Jurkat, Clone E6-1 (cell line): ENCODE data around the gene ZNF33B.
"Not testable (repeated sequence)": the region's sequence is repeated elsewhere in the genome, so short reads cannot be mapped to it uniquely, and the experiment has no call there.

Source experiments
- DNase-seq: peaks from one replicate; pipeline ENCODE4 v3.0.0-alpha.2; 2011; ENCODE audit warnings: low read depth, low spot score
- H3K4me3 ChIP-seq: 2 replicates; pipeline ENCODE4 v1.5.1; 2011; ENCODE audit warnings: mild to moderate bottlenecking, low read length, control low read depth, moderate library complexity

Gene ZNF33B

GRCh38 chr10:42623929-42624328 lies 14.4 kb downstream of the ZNF33B start:
- no peak overlapping the region for H3K4me3 ChIP-seq
- DNase-seq, result no peak

- no peak overlapping the region for H3K4me3 ChIP-seq
- no peak for DNase-seq
These were observed 19.9 kb downstream of the ZNF33B start for GRCh38 chr10:42618424-42618823.

GRCh38 chr10:42615419-42615818 lies 23.0 kb downstream of the ZNF33B start:
- H3K4me3 ChIP-seq, result no peak overlapping the region
- DNase-seq, result no peak

- no peak for DNase-seq
- H3K4me3 ChIP-seq, result no peak overlapping the region
These were observed 28.5 kb downstream of the ZNF33B start for GRCh38 chr10:42609872-42610271.

- H3K4me3 ChIP-seq, result no peak overlapping the region
These were observed 40.0 kb downstream of the ZNF33B start for GRCh38 chr10:42598249-42598873.

GRCh38 chr10:42596196-42596595 lies 42.2 kb downstream of the ZNF33B start:
- no peak overlapping the region for H3K4me3 ChIP-seq
- no peak for DNase-seq

More at GRCh38 chr10:42598249-42598873, 40.0 kb downstream of the ZNF33B start:
- no peak for DNase-seq

- no peak overlapping the region for H3K4me3 ChIP-seq
- DNase-seq, result no peak
These were observed 44.1 kb downstream of the ZNF33B start for GRCh38 chr10:42594246-42594650.

GRCh38 chr10:42593284-42593683 lies 45.1 kb downstream of the ZNF33B start:
- H3K4me3 ChIP-seq, result no peak overlapping the region
- DNase-seq, result no peak

- DNase-seq, result no peak
- H3K4me3 ChIP-seq, result no peak overlapping the region
These were observed 54.5 kb downstream of the ZNF33B start for GRCh38 chr10:42583828-42584227.

GRCh38 chr10:42578019-42578418 lies 60.4 kb downstream of the ZNF33B start:
- H3K4me3 ChIP-seq, result no peak overlapping the region
- DNase-seq, result no peak

- DNase-seq, result no peak
- no peak overlapping the region for H3K4me3 ChIP-seq
These were observed 62.0 kb downstream of the ZNF33B start for GRCh38 chr10:42576338-42576737.

GRCh38 chr10:42574336-42574735 lies 64.0 kb downstream of the ZNF33B start:
- no peak overlapping the region for H3K4me3 ChIP-seq
- DNase-seq, result no peak

- DNase-seq, result no peak
- H3K4me3 ChIP-seq, result no peak overlapping the region
These were observed 81.4 kb downstream of the ZNF33B start for GRCh38 chr10:42556931-42557330.

- not testable (repeated sequence) for DNase-seq
- peak overlapping the region; percentile 95 for H3K4me3 ChIP-seq
These were observed 84.8 kb downstream of the ZNF33B start for GRCh38 chr10:42553576-42553975.

GRCh38 chr10:42553064-42553407 lies 85.3 kb downstream of the ZNF33B start:
- DNase-seq, result no peak
- peak overlapping the region; percentile 95 for H3K4me3 ChIP-seq

GRCh38 chr10:42552188-42553063 lies 85.9 kb downstream of the ZNF33B start:
- H3K4me3 ChIP-seq, result peak overlapping the region; percentile 95
- DNase-seq, result peak; percentile 97

- no peak for DNase-seq
- H3K4me3 ChIP-seq, result peak overlapping the region; percentile 95
These were observed 86.7 kb downstream of the ZNF33B start for GRCh38 chr10:42551582-42552187.

- no peak overlapping the region for H3K4me3 ChIP-seq
These were observed 88.5 kb downstream of the ZNF33B start for GRCh38 chr10:42549851-42550250.

GRCh38 chr10:42548254-42548653 lies 90.1 kb downstream of the ZNF33B start:
- H3K4me3 ChIP-seq, result no peak overlapping the region
- DNase-seq, result no peak

More at GRCh38 chr10:42549851-42550250, 88.5 kb downstream of the ZNF33B start:
- DNase-seq, result no peak

- H3K4me3 ChIP-seq, result no peak overlapping the region
- no peak for DNase-seq
These were observed 93.4 kb downstream of the ZNF33B start for GRCh38 chr10:42544945-42545344.
